Spleen (tissue), 11 donors: ENCODE measurements around the gene C5orf58. TPM values are rescaled to one million over a fixed set of nuclear protein-coding genes. Genes with fewer than 3 reads are reported as not detected.

ENCODE experiments used
- DNase-seq: peaks from one replicate; pipeline ENCODE4 v3.0.0-alpha.2; 2020
- H3K27ac ChIP-seq, 8 donors: fragments of 200-600 bp; sonication (generic) in 7 of 8; 1 replicate in 4 of 8; 2 replicates in 4 of 8; pipeline versions ENCODE4 v1.5.0 to v1.8.0; 2016 to 2021; ENCODE audit warnings: inconsistent platforms in 4 of 8, mild to moderate bottlenecking in 4 of 8, moderate library complexity in 1 of 8
- H3K27me3 ChIP-seq, 7 donors: fragments of 200-600 bp; sonication (generic) in 6 of 7; replicated peaks in 1 of 7; 1 replicate in 4 of 7; 2 replicates in 3 of 7; pipeline versions ENCODE4 v1.5.0 to v1.8.0; 2016 to 2021; ENCODE audit warnings: inconsistent platforms in 3 of 7, mild to moderate bottlenecking in 1 of 7
- H3K36me3 ChIP-seq, 6 donors: fragments of 200-600 bp; sonication (generic) in 5 of 6; 1 replicate in 4 of 6; 2 replicates in 2 of 6; pipeline versions ENCODE4 v1.5.0 to v1.8.0; 2016 to 2021; ENCODE audit warnings: inconsistent platforms in 2 of 6
- H3K4me1 ChIP-seq, 6 donors: fragments of 200-600 bp; sonication (generic) in 5 of 6; 1 replicate in 3 of 6; 2 replicates in 3 of 6; pipeline versions ENCODE4 v1.5.0 to v1.8.0; 2016 to 2021; ENCODE audit warnings: inconsistent platforms in 3 of 6
- H3K4me3 ChIP-seq, 8 donors: fragments of 200-600 bp; sonication (generic) in 7 of 8; 1 replicate in 4 of 8; 2 replicates in 4 of 8; pipeline versions ENCODE4 v1.5.0 to v1.8.0; 2016 to 2021; ENCODE audit warnings: inconsistent platforms in 4 of 8, mild to moderate bottlenecking in 4 of 8, moderate library complexity in 2 of 8
- H3K9me3 ChIP-seq, 8 donors: fragments of 200-600 bp; sonication (generic) in 7 of 8; 1 replicate in 4 of 8; 2 replicates in 4 of 8; pipeline versions ENCODE4 v1.5.0 to v1.8.0; 2016 to 2021; ENCODE audit warnings: inconsistent platforms in 4 of 8
- CTCF ChIP-seq, 11 experiments: fragments of 200-600 bp in 7 of 11; fragments of 450-650 bp in 4 of 11; sonication (generic) in 4 of 11; IDR thresholded peaks in 8 of 11; conservative IDR thresholded peaks in 3 of 11; 1 replicate in 7 of 11; 2 replicates in 4 of 11; pipeline versions ENCODE4 v1.4.0 to v1.8.0; 2016 to 2021; ENCODE audit warnings: antibody characterized with exemption in 11 of 11, inconsistent platforms in 4 of 11, mild to moderate bottlenecking in 1 of 11
- POLR2A ChIP-seq, 3 donors: fragments of 450-650 bp; IDR thresholded peaks; one replicate each; pipeline ENCODE4 v1.5.1; 2017; ENCODE audit warnings: antibody characterized with exemption in 3 of 3, mild to moderate bottlenecking in 1 of 3
- POLR2AphosphoS5 ChIP-seq, 3 donors: sonication (generic); formaldehyde crosslinking; IDR thresholded peaks; one replicate each; pipeline ENCODE4 v1.5.1; 2017; ENCODE audit warnings: antibody characterized with exemption in 3 of 3
- WGBS, 5 donors: extraction: QIAGEN DNeasy Blood & Tissue Kit in 3 of 5; methylation state at CpG; one replicate each; pipeline versions ENCODE4 v1.1.5 to v1.1.7; 2013 to 2018; 5-methylcytosine and 5-hydroxymethylcytosine counted together
- intact Hi-C: fragments of 100-400 bp; cut with DNase I; formaldehyde crosslinking; loops from one replicate; pipeline ENCODE4 v1.15.0; 2023; ENCODE audit warnings: low total_unique reads
- polyA plus RNA-seq, 3 donors: library from polyadenylated mRNA; stranded (reverse); fragments of 200-250 nt; gene quantifications; one replicate each; pipeline ENCODE4 v1.2.1, GENCODE V29; 2013
- total RNA-seq, 7 donors: library from RNA; depleted of rRNA in 3 of 7; stranded (reverse); fragments of >200 nt in 3 of 7; fragmentation: NEBNext Ultra II Directional in 4 of 7; extraction: Animal tissue kit (Norgen Biotek cat#: 25700) in 4 of 7; gene quantifications; one replicate each; pipeline versions ENCODE4 v1.1.0 to v1.2.1, GENCODE V29; 2016 to 2021
- donor health status: healthy with polysubstance abuse.
- donor health status: DM: no; HTN: no; CAD: no; lungs with moderate emphysema.
- donor health status: DM: no; HTN: no; CAD: no.
- donor health status: Bipolar disorder and iron deficiency.
- donor health status: healthy.
- donor health status: DM: no; HTN: no; CAD: no.
- donor health status: DM: yes; HTN: yes; CAD: no.

The C5orf58 gene
- total and polyA plus RNA-seq, 10 donors: 0.35 TPM; not detected in 9

- Histone ChIP-seq H3K4me3 (no peak overlapping the region), H3K9me3 (no peaks in the 10 kb centered on the region), H3K27ac (no peak overlapping the region), H3K4me1 (peaks cover 0 to 3% (median 0%) of the 10 kb centered on the region in 6 donors), H3K36me3 (no peaks in the 10 kb centered on the region), H3K27me3 (peaks cover 0 to 11% (median 0%) of the 10 kb centered on the region in 7 donors)
- 84 to 94% (median 90%) methylated on average over 7 of the region's 7 CpGs for WGBS, 5 donors
- no peak for TF ChIP-seq POLR2AphosphoS5 (IDR thresholded peaks at IDR 0.05)
- TF ChIP-seq POLR2A (IDR thresholded peaks at IDR 0.05): no peak
- TF ChIP-seq CTCF (IDR thresholded peaks at IDR 0.05 in 8 of 11, conservative IDR thresholded peaks at IDR 0.05 in 3 of 11): no peak
- intact Hi-C loops: no loop called here
- DNase-seq: no peak
These were observed 45.9 kb upstream of the C5orf58 start for GRCh38 chr5:170186856-170187255.

DNA sequence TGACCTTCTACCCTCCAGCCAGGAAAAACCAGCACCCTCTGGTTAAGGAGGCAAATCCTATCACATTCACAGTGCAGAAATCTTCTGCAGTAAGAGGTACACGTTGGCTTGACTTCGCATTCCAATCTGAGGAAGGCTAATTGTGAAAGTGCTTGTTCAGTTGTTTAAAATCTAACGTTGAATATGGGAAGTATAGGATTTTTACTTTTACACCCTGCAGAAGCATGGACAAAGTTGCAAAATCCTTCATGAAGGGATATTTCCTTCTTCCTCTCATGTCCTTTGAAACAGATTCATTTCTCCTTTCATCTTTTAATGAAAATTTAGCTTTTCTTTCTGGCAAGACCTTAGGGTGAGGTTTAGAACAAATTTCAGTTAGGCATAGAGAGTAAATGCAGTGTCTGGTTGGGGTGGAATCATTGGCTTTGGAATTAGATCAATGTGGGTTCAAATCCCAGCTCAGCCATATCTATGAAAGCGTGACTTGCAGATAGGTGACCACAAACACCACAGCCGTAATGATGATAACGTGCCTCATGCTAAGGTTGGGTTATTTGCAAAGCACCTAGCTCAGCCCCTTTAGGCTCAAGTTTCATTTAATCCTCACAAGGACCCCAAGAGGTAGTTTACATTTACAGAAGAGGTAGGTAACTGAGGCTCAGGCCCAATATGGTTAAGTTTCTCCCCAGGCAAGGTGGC, 42.2 kb upstream of the C5orf58 start:
- Histone ChIP-seq H3K4me1 (no peaks in the 10 kb centered on the region), H3K27ac (no peak overlapping the region), H3K4me3 (no peak overlapping the region), H3K27me3 (no peaks in the 10 kb centered on the region), H3K9me3 (no peaks in the 10 kb centered on the region), H3K36me3 (no peaks in the 10 kb centered on the region)
- TF ChIP-seq POLR2A (IDR thresholded peaks at IDR 0.05) (no peak), CTCF (IDR thresholded peaks at IDR 0.05 in 8 of 11, conservative IDR thresholded peaks at IDR 0.05 in 3 of 11) (no peak), POLR2AphosphoS5 (IDR thresholded peaks at IDR 0.05) (no peak)
- intact Hi-C loops: no loop called here
- no peak for DNase-seq
- WGBS, 5 donors: 43 to 70% (median 54%) methylated on average over 6 of the region's 6 CpGs

DNA sequence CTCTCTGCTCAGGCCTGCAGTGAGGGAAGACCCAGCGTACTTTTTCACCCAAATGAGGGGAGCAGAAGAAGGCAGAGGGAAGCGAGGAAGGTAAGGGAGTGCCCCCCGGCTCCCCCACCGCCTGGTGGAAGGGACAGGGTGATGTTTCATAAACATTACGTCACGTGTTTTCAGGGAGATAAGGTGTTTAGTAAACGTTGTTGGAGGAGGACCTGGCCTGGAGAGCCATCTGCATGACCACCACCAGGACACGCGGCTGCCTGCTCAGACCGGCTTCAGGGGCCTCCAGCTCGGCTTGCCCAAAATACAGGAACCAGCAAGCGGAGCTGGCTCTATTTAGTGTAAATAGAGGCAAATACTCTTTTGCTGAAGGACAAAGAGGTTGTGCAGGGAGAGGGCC, 40.0 kb upstream of the C5orf58 start:
- DNase-seq: no peak
- Histone ChIP-seq H3K9me3 (no peaks in the 10 kb centered on the region), H3K4me1 (no peaks in the 10 kb centered on the region), H3K4me3 (no peak overlapping the region), H3K36me3 (no peaks in the 10 kb centered on the region), H3K27ac (no peak overlapping the region), H3K27me3 (no peaks in the 10 kb centered on the region)
- no peak for TF ChIP-seq CTCF (IDR thresholded peaks at IDR 0.05 in 8 of 11, conservative IDR thresholded peaks at IDR 0.05 in 3 of 11)
- TF ChIP-seq POLR2A (IDR thresholded peaks at IDR 0.05): no peak
- no peak for TF ChIP-seq POLR2AphosphoS5 (IDR thresholded peaks at IDR 0.05)
- intact Hi-C loops: no loop called here
- 81 to 90% (median 83%) methylated on average over 12 of the region's 12 CpGs for WGBS, 5 donors

DNA sequence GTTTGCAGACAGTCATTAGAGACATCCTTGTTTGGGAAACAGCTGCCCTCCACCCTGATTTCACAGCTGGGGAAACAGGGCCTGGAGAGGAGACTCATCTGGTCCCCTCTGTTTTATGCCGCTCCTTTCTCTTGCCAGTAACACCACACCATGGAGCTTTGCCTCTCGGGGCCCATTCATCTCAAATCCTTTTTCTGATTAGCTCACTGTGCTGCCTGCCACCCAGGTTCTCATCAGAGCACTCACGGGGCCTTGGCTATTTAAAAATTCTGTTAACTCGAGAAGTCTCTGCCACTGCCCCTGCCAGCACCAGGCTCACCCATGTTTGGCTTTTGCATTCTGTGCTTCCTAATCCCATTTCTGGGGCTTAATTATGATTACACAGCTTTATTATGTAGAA, 36.8 kb upstream of the C5orf58 start:
- intact Hi-C loops: no loop called here
- no peaks in the 10 kb centered on the region for H3K36me3 ChIP-seq
- no peak for DNase-seq
- H3K4me3 ChIP-seq: no peak overlapping the region
- no peak overlapping the region for H3K27ac ChIP-seq
- no peaks in the 10 kb centered on the region for H3K27me3 ChIP-seq
- 78 to 91% (median 85%) methylated on average over 4 of the region's 4 CpGs for WGBS, 5 donors
- no peaks in the 10 kb centered on the region for H3K9me3 ChIP-seq
- no peaks in the 10 kb centered on the region for H3K4me1 ChIP-seq
- no peak for TF ChIP-seq POLR2A (IDR thresholded peaks at IDR 0.05)
- no peak for TF ChIP-seq CTCF (IDR thresholded peaks at IDR 0.05 in 8 of 11, conservative IDR thresholded peaks at IDR 0.05 in 3 of 11)
- TF ChIP-seq POLR2AphosphoS5 (IDR thresholded peaks at IDR 0.05): no peak
